Endothelial cell (in vitro differentiated cells): Measurements from ENCODE around the gene CD52. TPM values are rescaled to one million over a fixed set of nuclear protein-coding genes. Genes with fewer than 3 reads are reported as not detected.

Source experiments
- DNase-seq: peaks from one replicate; pipeline ENCODE4 v3.0.0; 2021; ENCODE audit warnings: low spot score
- H3K27ac Mint-ChIP-seq: one replicate; pipeline ENCODE4 v1.8.0; 2021; ENCODE audit warnings: mixed read lengths, inconsistent platforms; ENCODE audit not compliant: unreplicated experiment
- H3K27me3 Mint-ChIP-seq: one replicate; pipeline ENCODE4 v1.8.0; 2021; ENCODE audit warnings: mild to moderate bottlenecking, moderate library complexity, mixed read lengths, inconsistent platforms; ENCODE audit not compliant: unreplicated experiment
- H3K36me3 Mint-ChIP-seq: one replicate; pipeline ENCODE4 v1.8.0; 2021; ENCODE audit warnings: mild to moderate bottlenecking, low read depth, mixed read lengths, inconsistent platforms; ENCODE audit not compliant: unreplicated experiment
- H3K4me1 Mint-ChIP-seq: one replicate; pipeline ENCODE4 v1.8.0; 2021; ENCODE audit warnings: mild to moderate bottlenecking, mixed read lengths, inconsistent platforms; ENCODE audit not compliant: unreplicated experiment
- H3K4me3 Mint-ChIP-seq: one replicate; pipeline ENCODE4 v1.8.0; 2021; ENCODE audit warnings: mild to moderate bottlenecking, mixed read lengths, inconsistent platforms; ENCODE audit not compliant: unreplicated experiment
- H3K9me3 Mint-ChIP-seq: one replicate; pipeline ENCODE4 v1.8.0; 2021; ENCODE audit warnings: mixed read lengths, inconsistent platforms; ENCODE audit not compliant: unreplicated experiment
- total RNA-seq: library from RNA; stranded (reverse); fragmentation: NEBNext Ultra II Directional; extraction: Animal tissue kit (Norgen Biotek cat#: 25700); gene quantifications from one replicate; pipeline ENCODE4 v1.2.1, GENCODE V29; 2021; ENCODE audit not compliant: unreplicated experiment
- TF ChIP-seq, protein P1 (sequence below): fragments of 200-600 bp; sonication (generic); IDR thresholded peaks from one replicate; pipeline ENCODE4 v1.5.0; 2021; ENCODE audit warnings: antibody characterized with exemption; ENCODE audit not compliant: unreplicated experiment

Gene CD52
- total RNA-seq, 1 donor from 2014 or later, result 21.8 TPM

DNA sequence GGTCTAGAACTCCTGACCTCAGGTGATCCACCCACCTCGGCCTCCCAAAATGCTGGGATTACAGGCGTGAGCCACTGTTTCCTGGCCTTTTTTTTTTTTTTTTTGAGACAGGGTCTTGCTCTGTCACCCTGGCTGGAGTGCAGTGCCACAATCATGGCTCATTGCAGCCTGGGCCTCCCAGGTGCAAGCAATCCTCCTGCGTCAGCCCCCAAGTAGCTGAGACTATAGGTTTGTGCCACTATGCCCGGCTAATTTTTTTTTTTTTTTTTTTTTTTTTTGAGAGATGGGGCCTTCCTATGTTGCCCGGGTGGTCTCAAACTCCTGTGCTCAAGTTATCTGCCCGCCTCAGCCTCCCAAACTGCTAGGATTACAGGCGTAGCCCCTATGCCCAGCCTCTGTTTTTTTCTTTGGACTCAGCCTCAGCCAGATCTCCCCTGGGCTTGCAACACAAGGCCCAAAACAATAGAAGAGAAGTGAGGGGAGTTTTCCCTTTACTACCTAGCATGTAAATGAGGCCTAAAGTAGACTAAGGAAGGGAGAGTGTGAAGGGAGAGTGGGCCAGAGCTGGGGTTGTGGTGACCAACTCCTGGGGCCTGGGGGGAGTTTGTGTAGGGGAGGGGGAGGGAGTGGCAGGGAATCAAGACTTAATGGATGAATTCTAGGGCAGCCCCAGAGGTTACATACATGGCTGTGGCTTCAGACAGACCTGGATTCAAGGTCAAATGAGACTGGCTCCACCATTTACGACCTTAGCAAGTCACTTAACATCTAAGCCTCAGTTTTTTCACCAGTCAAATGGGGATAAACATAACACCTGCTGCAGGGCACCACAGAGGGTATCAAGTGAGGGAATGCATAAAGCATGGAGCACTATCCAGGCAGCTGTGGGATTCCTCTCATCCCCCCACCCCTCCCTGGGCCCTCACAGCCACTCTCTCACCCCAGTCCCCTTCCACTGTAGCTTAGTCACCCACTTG lies 1.6 kb upstream of the CD52 start:
- no peak overlapping the region for H3K27ac Mint-ChIP-seq
- H3K36me3 Mint-ChIP-seq, result no peaks in the 10 kb centered on the region
- peaks cover 10% of the 10 kb centered on the region for H3K4me1 Mint-ChIP-seq
- H3K4me3 Mint-ChIP-seq, result no peak overlapping the region
- H3K9me3 Mint-ChIP-seq, result no peaks in the 10 kb centered on the region
- peaks cover 6% of the 10 kb centered on the region for H3K27me3 Mint-ChIP-seq
- TF ChIP-seq, protein P1, sequence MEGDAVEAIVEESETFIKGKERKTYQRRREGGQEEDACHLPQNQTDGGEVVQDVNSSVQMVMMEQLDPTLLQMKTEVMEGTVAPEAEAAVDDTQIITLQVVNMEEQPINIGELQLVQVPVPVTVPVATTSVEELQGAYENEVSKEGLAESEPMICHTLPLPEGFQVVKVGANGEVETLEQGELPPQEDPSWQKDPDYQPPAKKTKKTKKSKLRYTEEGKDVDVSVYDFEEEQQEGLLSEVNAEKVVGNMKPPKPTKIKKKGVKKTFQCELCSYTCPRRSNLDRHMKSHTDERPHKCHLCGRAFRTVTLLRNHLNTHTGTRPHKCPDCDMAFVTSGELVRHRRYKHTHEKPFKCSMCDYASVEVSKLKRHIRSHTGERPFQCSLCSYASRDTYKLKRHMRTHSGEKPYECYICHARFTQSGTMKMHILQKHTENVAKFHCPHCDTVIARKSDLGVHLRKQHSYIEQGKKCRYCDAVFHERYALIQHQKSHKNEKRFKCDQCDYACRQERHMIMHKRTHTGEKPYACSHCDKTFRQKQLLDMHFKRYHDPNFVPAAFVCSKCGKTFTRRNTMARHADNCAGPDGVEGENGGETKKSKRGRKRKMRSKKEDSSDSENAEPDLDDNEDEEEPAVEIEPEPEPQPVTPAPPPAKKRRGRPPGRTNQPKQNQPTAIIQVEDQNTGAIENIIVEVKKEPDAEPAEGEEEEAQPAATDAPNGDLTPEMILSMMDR, result no peak
- DNase-seq, result no peak

DNA sequence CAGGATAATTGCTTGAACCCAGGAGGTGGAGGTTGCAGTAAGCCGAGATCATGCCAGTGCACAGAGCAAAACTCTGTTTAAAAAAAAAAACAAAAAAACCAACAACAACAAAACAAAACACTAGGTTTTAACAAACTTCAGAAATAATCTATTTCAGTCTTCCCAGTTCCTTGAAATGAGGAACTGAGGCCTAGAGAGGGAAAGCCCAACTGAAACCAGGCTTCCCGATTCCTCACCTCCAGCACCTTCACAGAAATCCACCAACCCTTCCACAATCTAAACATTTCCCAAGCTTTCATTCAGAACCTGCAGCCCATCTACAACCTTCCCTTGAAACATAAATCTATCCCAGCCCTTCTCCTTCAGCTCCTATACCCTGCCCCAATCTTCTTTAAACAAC lies 612 bp upstream of the CD52 start:
- peaks cover 13% of the 10 kb centered on the region for H3K4me1 Mint-ChIP-seq
- H3K4me3 Mint-ChIP-seq, result no peak overlapping the region
- TF ChIP-seq, protein P1, result no peak
- peaks cover 6% of the 10 kb centered on the region for H3K27me3 Mint-ChIP-seq
- DNase-seq, result no peak
- H3K36me3 Mint-ChIP-seq, result no peaks in the 10 kb centered on the region
- H3K27ac Mint-ChIP-seq, result peak overlapping the region; percentile 39
- no peaks in the 10 kb centered on the region for H3K9me3 Mint-ChIP-seq

DNA sequence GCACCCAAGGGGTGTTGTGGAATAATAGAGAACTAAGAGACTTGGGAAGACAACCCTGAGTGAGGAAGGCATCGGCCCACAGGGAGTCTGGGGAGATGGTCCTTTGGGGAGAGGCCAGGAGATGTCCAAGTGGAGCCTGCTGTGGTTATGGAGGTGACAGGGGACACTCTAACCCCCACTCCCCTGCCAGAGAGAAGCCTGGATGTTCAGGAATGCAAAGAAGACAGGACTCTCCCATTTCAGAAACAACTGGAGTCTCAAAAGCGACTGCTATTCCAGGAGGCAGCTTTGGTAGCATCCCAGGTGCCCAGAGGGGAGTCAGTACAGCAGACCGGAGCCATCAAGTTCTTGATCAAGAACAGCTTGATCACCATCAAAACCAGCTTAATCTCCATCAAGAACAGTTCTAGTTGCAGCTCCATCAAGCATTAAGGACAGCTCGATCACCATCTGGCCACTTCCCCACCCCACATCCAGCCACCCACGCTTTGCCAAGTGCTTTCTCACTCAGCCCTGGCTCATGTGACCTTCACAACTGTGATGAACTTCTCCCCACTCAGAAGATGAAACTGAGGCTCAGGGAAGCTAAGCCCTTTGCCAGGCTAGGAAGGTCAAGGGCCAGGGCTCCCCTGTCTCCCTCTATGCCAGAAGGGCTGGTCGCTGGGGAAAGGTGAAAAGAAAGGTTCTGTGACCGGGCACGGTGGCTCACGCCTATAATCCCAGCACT lies 743 bp downstream of the CD52 start:
- H3K4me3 Mint-ChIP-seq, result no peak overlapping the region
- no peaks in the 10 kb centered on the region for H3K36me3 Mint-ChIP-seq
- H3K9me3 Mint-ChIP-seq, result no peaks in the 10 kb centered on the region
- H3K4me1 Mint-ChIP-seq, result peaks cover 13% of the 10 kb centered on the region
- peaks cover 6% of the 10 kb centered on the region for H3K27me3 Mint-ChIP-seq
- no peak for DNase-seq
- TF ChIP-seq, protein P1, result no peak
- H3K27ac Mint-ChIP-seq, result no peak overlapping the region

DNA sequence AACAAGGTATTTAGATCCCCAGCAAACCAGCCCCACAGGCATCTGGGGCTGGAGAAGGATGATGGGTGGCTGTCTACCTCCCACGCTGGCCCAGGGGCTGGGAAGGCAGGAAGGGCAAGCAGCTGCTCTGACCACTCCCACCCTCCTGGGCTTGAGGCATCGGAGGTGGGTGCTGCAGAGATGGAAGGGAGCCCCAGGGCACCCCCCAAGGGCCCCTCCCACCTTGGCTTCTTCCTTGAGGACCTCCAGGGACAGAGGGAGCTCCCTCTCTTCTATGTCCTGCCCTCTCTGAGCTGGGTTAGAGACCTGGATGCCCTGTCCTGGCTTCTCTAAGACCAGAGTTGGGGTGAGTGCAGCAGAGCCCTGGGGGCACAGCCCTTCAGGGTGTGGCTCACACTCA lies 3.1 kb downstream of the CD52 start:
- peaks cover 13% of the 10 kb centered on the region for H3K4me1 Mint-ChIP-seq
- H3K36me3 Mint-ChIP-seq, result no peaks in the 10 kb centered on the region
- peaks cover 11% of the 10 kb centered on the region for H3K27me3 Mint-ChIP-seq
- no peaks in the 10 kb centered on the region for H3K9me3 Mint-ChIP-seq
- no peak overlapping the region for H3K27ac Mint-ChIP-seq
- no peak overlapping the region for H3K4me3 Mint-ChIP-seq
- no peak for DNase-seq
- TF ChIP-seq, protein P1, result no peak
